Measurements from ENCODE around the gene ULBP1.
A peak's percentile ranks its signal among the peaks of the same experiment; 100 is the strongest.
"Not testable (repeated sequence)": the region's sequence is repeated elsewhere in the genome, so short reads cannot be mapped to it uniquely, and the experiment has no call there.

Gene ULBP1

GRCh38 chr6:149954328-149954983 lies 9.3 kb upstream of the ULBP1 start:
- H3K9me3 Mint-ChIP-seq (ENCODE audit: low read depth); H3K4me3 Mint-ChIP-seq; H3K27ac Mint-ChIP-seq; H3K4me1 Mint-ChIP-seq (ENCODE audit: low read depth); H3K36me3 Mint-ChIP-seq: not testable (repeated sequence)
- peaks cover 64% of the 10 kb centered on the region for H3K27me3 Mint-ChIP-seq

DNA sequence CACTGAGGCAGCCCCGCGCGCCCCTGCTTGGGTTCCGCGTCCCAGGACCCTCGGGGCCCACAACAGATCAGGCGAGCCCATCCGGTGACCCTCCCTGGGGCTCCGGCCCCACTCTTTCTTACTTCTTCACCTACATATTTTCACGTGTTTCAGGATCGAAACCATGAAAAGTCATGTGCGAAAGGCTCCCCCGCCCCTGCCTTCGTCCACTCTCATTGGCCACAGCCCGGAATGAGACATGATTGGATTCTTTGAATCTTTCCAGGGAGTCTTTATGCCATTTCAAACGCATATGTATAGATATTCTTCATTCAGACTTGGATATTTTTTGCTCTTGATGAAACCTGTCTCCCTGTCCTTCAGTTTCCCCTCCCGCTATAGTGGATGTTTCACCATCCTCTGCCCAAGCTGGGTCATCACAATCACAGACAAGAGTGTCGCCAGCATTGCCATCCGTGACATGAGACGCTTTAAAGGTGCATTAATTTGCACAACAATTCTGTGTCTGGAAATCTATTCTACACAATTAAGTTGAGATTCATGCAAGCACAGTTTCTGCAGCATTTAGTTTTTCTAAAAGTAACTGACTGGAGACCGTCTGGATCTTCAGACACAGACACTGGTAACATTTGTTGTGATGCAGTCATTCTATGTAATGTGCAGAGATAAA lies 8.6 kb upstream of the ULBP1 start:
- peaks cover 65% of the 10 kb centered on the region for H3K27me3 Mint-ChIP-seq
- not testable (repeated sequence) for H3K4me1 Mint-ChIP-seq (ENCODE audit: low read depth); H3K27ac Mint-ChIP-seq; H3K36me3 Mint-ChIP-seq; H3K9me3 Mint-ChIP-seq (ENCODE audit: low read depth)
- H3K4me3 Mint-ChIP-seq, result peak overlapping the region; percentile 60

DNA sequence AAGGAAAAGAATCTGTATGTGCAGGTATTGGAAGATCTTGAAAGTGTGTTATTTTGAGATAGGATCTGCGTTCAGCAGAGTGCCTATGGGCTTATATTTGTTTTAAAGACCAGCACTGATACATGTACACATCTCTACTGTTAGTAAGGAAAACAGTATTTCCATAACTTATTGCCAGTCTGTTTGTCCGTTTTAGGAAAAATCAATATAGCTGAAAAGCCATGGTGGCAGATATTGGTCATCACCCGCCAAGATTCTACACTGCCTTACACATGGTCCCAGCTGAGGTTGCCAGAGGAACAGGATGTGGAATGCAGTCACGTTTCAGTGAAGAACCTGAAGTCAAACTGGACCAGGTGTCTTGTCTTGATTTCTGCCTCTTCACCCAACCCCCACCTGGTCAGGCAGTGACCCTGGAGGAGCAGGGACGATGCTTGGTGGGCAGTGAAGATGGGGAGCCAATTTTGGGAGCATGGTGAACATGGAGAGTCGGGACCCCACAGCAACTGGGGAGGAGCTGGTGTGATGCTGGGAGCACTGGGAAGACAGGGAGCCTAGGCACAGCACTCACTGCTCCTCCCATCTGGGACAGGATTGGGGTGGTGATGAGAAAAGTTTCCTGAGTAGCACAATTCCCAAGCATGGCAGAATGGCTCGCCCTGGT lies 8.0 kb upstream of the ULBP1 start:
- H3K9me3 Mint-ChIP-seq (ENCODE audit: low read depth); H3K4me3 Mint-ChIP-seq; H3K4me1 Mint-ChIP-seq (ENCODE audit: low read depth); H3K27ac Mint-ChIP-seq; H3K36me3 Mint-ChIP-seq: not testable (repeated sequence)
- peaks cover 64% of the 10 kb centered on the region for H3K27me3 Mint-ChIP-seq

DNA sequence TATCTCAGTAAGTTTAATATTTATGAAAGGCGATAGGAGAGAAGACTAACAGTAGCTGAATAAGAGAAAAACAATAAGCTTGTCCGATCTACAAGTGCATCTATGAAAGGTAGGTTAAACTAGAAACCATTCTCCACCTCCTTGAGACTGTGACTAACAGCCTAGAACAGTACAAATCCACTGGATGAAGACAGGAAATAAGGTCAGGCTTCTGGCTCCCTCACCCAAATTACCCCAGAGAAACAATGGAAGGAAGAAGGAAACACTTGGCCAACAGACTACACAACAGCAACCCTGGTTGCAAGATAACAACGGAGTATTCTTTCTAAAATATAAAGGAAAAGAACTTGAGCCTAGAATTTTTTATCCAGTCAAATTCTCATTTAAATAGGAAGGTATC lies 5.6 kb upstream of the ULBP1 start:
- not testable (repeated sequence) for H3K36me3 Mint-ChIP-seq; H3K4me3 Mint-ChIP-seq; H3K27ac Mint-ChIP-seq; H3K9me3 Mint-ChIP-seq (ENCODE audit: low read depth)
- peaks cover 52% of the 10 kb centered on the region for H3K27me3 Mint-ChIP-seq
- peaks cover 11% of the 10 kb centered on the region for H3K4me1 Mint-ChIP-seq (ENCODE audit: low read depth)

- H3K4me3 Mint-ChIP-seq; H3K9me3 Mint-ChIP-seq (ENCODE audit: low read depth); H3K27ac Mint-ChIP-seq; H3K36me3 Mint-ChIP-seq: not testable (repeated sequence)
- Mint-ChIP-seq H3K4me1 (ENCODE audit: low read depth) (peaks cover 18% of the 10 kb centered on the region), H3K27me3 (peaks cover 53% of the 10 kb centered on the region)
These were observed 3.9 kb upstream of the ULBP1 start for GRCh38 chr6:149959806-149960205.

DNA sequence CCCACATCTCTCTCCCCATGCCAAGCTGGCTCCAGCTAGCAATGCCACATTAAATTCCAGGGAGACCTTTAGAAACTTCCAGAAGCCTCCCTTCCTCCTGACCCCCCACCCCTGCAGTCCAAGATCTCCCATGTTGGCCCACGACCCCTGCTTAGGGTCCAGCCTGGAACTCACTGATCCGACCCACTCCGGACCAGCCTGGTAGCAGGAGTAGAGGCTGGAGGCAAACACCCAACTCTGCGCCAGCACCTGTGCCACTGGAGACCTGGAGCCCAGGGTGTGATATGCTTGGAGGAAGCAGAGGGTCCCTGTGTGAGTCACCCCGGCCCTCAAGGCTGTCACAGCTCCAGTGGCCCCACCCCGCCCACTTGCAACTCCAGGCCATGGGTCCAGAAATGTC lies 3.3 kb upstream of the ULBP1 start:
- Mint-ChIP-seq H3K4me1 (ENCODE audit: low read depth) (peaks cover 18% of the 10 kb centered on the region), H3K27me3 (peaks cover 51% of the 10 kb centered on the region), H3K9me3 (ENCODE audit: low read depth) (no peaks in the 10 kb centered on the region), H3K36me3 (no peaks in the 10 kb centered on the region), H3K27ac (no peak overlapping the region), H3K4me3 (no peak overlapping the region)

GRCh38 chr6:149961728-149962425 lies 1.9 kb upstream of the ULBP1 start:
- Mint-ChIP-seq H3K36me3 (no peaks in the 10 kb centered on the region), H3K4me3 (peak overlapping the region; percentile 17), H3K27ac (no peak overlapping the region), H3K4me1 (ENCODE audit: low read depth) (peaks cover 23% of the 10 kb centered on the region), H3K9me3 (ENCODE audit: low read depth) (no peaks in the 10 kb centered on the region), H3K27me3 (peaks cover 49% of the 10 kb centered on the region)

DNA sequence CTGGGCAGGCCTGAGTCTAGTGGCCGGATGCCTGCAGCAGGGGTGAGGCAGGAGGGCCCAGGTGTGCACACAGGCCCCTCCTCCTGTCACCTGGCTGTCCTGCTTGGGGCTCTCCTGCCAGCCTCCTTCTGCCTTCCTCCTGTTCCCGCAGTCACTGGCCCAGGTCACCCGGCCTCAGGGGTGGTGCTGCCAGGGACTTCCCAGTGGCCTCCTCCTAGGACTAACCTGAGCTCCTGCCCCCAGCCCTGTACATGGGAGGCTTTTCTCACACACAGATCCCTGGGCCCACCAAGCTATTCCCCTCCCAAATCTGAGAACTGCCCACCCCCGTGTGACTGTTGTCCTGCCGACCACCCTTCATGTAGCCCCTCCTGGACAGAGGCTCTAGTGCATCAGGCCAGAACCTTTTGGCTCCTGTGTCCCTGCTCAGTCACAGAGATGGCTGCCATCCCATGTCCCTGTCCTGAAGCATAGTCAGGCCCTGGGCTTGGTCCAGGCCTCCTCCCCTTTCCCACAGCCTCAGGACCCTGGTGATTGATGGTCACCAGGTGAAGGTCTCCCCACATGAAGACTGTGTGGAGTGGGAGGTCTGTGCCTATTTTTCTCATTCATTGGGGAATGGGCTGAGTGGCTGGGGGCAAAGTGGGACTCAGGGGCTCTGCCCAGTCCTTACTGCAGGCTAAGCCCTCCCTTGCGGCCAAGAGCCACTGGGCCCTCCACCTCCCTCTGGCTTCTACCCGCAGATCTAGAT lies 1.1 kb upstream of the ULBP1 start:
- peaks cover 2% of the 10 kb centered on the region for H3K36me3 Mint-ChIP-seq
- H3K9me3 Mint-ChIP-seq (ENCODE audit: low read depth), result no peaks in the 10 kb centered on the region
- peaks cover 52% of the 10 kb centered on the region for H3K27me3 Mint-ChIP-seq
- no peak overlapping the region for H3K27ac Mint-ChIP-seq
- H3K4me3 Mint-ChIP-seq, result peak overlapping the region; percentile 92
- peaks cover 23% of the 10 kb centered on the region for H3K4me1 Mint-ChIP-seq (ENCODE audit: low read depth)

DNA sequence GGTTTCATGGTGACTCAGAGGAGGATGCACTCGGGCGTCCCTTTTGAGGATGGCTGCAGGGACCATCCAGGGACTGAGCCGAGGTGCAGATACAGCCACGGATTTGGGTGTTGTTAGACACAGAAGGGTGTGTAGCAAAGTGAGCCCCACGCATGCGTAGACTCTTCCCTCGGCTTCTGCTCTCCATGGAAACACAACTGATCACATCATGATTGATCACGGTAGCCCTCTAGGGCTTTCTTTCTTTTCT lies 606 bp upstream of the ULBP1 start:
- peak overlapping the region; percentile 92 for H3K4me3 Mint-ChIP-seq

GRCh38 chr6:149964308-149965193 lies 808 bp downstream of the ULBP1 start:
- Mint-ChIP-seq H3K4me3 (peak overlapping the region; percentile 92), H3K27me3 (peaks cover 49% of the 10 kb centered on the region), H3K4me1 (ENCODE audit: low read depth) (peaks cover 23% of the 10 kb centered on the region), H3K9me3 (ENCODE audit: low read depth) (no peaks in the 10 kb centered on the region), H3K36me3 (peaks cover 2% of the 10 kb centered on the region), H3K27ac (peak overlapping the region; percentile 86)

More for the DNA sequence above, 606 bp upstream of the ULBP1 start:
- Mint-ChIP-seq H3K4me1 (ENCODE audit: low read depth) (peaks cover 23% of the 10 kb centered on the region), H3K36me3 (peaks cover 2% of the 10 kb centered on the region), H3K27me3 (peaks cover 51% of the 10 kb centered on the region), H3K9me3 (ENCODE audit: low read depth) (no peaks in the 10 kb centered on the region), H3K27ac (peak overlapping the region; percentile 61)

DNA sequence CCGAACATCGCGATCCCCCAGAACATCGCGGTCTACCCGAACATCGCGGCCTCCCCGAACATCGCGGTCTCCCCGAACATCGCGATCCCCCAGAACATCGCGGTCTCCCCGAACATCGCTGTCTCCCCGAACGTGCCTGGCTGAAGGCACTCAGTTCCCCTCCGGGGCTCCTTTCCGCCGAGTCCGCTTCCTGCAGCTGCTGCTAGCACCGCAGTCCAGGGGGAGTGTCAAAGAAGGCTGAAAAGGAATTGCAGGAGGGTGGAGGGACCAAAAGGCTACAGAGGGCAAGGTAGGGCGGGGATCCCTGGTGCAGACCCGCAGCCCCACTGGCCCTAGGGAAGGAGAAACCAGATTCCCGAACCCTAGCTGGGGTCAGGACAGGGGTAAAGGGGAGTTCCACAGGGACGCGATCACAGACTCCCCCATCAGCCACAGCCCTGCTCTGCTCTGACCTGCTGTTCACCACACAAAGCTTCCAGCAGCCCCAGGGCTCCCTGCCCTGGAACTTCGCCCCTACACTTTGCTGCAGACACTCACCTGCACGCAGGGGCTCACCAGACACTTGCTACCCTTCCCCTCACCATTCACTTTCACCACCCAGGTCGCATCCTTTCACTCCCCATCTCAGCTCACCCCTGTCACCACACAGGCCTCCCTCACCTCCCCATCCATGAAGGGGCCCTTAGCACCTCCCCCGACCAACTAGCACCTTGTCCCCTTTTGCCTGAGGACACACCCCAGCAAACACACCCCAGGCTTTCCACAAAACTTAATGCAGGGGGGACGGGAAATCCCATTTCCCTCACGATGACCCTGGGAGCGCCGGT lies 1.7 kb downstream of the ULBP1 start:
- H3K4me3 Mint-ChIP-seq, result peak overlapping the region; percentile 92
- peaks cover 23% of the 10 kb centered on the region for H3K4me1 Mint-ChIP-seq (ENCODE audit: low read depth)
- H3K27me3 Mint-ChIP-seq, result peaks cover 51% of the 10 kb centered on the region
- peaks cover 2% of the 10 kb centered on the region for H3K36me3 Mint-ChIP-seq
- no peaks in the 10 kb centered on the region for H3K9me3 Mint-ChIP-seq (ENCODE audit: low read depth)
- peak overlapping the region; percentile 86 for H3K27ac Mint-ChIP-seq

DNA sequence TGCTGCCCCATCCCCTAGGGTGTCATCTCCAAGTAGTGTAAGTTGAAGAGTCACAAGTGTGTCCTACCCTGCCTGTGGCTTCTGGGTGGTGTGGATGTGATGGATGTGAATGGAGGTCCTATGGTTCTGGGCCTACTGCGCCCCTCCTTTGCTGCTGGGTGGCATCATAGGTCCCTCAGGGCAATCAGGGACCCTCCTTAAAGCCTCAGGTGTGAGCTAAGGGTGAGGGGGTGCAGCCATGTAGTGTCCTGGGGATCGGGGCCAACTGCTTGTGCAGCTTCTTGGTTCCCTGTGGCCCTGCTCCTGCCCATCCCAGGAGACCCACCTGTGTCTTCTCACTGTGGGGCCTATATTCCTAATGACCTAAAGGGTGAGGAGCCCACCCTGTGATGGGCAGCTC lies 2.6 kb downstream of the ULBP1 start:
- Mint-ChIP-seq H3K27me3 (peaks cover 50% of the 10 kb centered on the region), H3K4me3 (peak overlapping the region; percentile 92), H3K4me1 (ENCODE audit: low read depth) (peaks cover 23% of the 10 kb centered on the region)
- not testable (repeated sequence) for H3K9me3 Mint-ChIP-seq (ENCODE audit: low read depth); H3K36me3 Mint-ChIP-seq; H3K27ac Mint-ChIP-seq

GRCh38 chr6:149967591-149967990 lies 3.8 kb downstream of the ULBP1 start:
- Mint-ChIP-seq H3K27me3 (peaks cover 53% of the 10 kb centered on the region), H3K27ac (no peak overlapping the region), H3K4me3 (no peak overlapping the region), H3K9me3 (ENCODE audit: low read depth) (no peaks in the 10 kb centered on the region), H3K36me3 (peaks cover 4% of the 10 kb centered on the region), H3K4me1 (ENCODE audit: low read depth) (peaks cover 23% of the 10 kb centered on the region)
